HG03469 (cell line): Measurements from ENCODE around the gene COX6A2.

ENCODE experiments used
- ATAC-seq: cut with Tn5 transposase; IDR thresholded peaks from one replicate; pipeline ENCODE4 v1.9.1; 2021; ENCODE audit warnings: mild to moderate bottlenecking, moderate library complexity, moderate number of reproducible peaks; ENCODE audit not compliant: unreplicated experiment

COX6A2 gene

GRCh38 chr16:31428279-31428597 is at the start of gene COX6A2:
Gene COX6A2, minus strand, starts transcription at chr16:31428360. Its CDS starts 35 bp downstream, at chr16:31428325.
- no peak for ATAC-seq

- ATAC-seq, result no peak
Observed at GRCh38 chr16:31477220-31478216, 49.4 kb upstream of the COX6A2 start.

GRCh38 chr16:31476303-31477219 is 48.4 kb upstream of the COX6A2 start:
- ATAC-seq, result no peak

- ATAC-seq, result no peak
Observed at GRCh38 chr16:31475946-31476302, 47.8 kb upstream of the COX6A2 start.

- ATAC-seq, result no peak
Observed at GRCh38 chr16:31474773-31475738, 46.9 kb upstream of the COX6A2 start.

- no peak for ATAC-seq
Observed at GRCh38 chr16:31474173-31474714, 46.1 kb upstream of the COX6A2 start.

- no peak for ATAC-seq
Observed at GRCh38 chr16:31473264-31473984, 45.3 kb upstream of the COX6A2 start.

GRCh38 chr16:31472709-31473203 is 44.6 kb upstream of the COX6A2 start:
- no peak for ATAC-seq

- ATAC-seq, result no peak
Observed at GRCh38 chr16:31471875-31472708, 43.9 kb upstream of the COX6A2 start, which contains the start of gene TGFB1I1. Gene TGFB1I1, plus strand, starts transcription at chr16:31472152. Its CDS starts 37 bp downstream, at chr16:31472189.

- no peak for ATAC-seq
Observed at GRCh38 chr16:31471241-31471874, 43.2 kb upstream of the COX6A2 start.

- no peak for ATAC-seq
Observed at GRCh38 chr16:31470615-31471014, 42.5 kb upstream of the COX6A2 start.

- ATAC-seq, result no peak
Observed at GRCh38 chr16:31467858-31468257, 39.7 kb upstream of the COX6A2 start.

GRCh38 chr16:31467151-31467773 is 39.1 kb upstream of the COX6A2 start:
- ATAC-seq, result no peak

- ATAC-seq, result no peak
Observed at GRCh38 chr16:31466381-31466841, 38.3 kb upstream of the COX6A2 start.

GRCh38 chr16:31465788-31466370 is 37.7 kb upstream of the COX6A2 start:
- no peak for ATAC-seq

- no peak for ATAC-seq
Observed at GRCh38 chr16:31464781-31465260, 36.7 kb upstream of the COX6A2 start.

GRCh38 chr16:31464348-31464769 is 36.2 kb upstream of the COX6A2 start:
- ATAC-seq, result no peak
